Muscle of leg (tissue), 11 donors: ENCODE results near the gene SRBD1. TPM values are rescaled to one million over a fixed set of nuclear protein-coding genes. Genes with fewer than 3 reads are reported as not detected.
A peak's percentile ranks its signal among the peaks of the same experiment; 100 is the strongest.

Experiments
- DNase-seq: peaks from one replicate; pipeline ENCODE4 v3.0.0; 2013
- H3K27ac ChIP-seq: one replicate; pipeline ENCODE4 v1.5.1; 2013; ENCODE audit warnings: mild to moderate bottlenecking, low read length, control low read depth
- H3K27me3 ChIP-seq: one replicate; pipeline ENCODE4 v1.6.1; 2013; ENCODE audit warnings: low read length; ENCODE audit not compliant: control insufficient read depth, insufficient read depth
- H3K36me3 ChIP-seq: one replicate; pipeline ENCODE4 v1.6.1; 2013; ENCODE audit warnings: low read length; ENCODE audit not compliant: control insufficient read depth, insufficient read depth
- H3K4me1 ChIP-seq: one replicate; pipeline ENCODE4 v1.6.1; 2013; ENCODE audit warnings: low read length; ENCODE audit not compliant: control insufficient read depth, insufficient read depth
- H3K4me3 ChIP-seq: one replicate; pipeline ENCODE4 v1.5.1; 2013; ENCODE audit warnings: low read length, control low read depth
- H3K9me3 ChIP-seq: replicated peaks from 2 replicates; pipeline ENCODE4 v1.6.1; 2013; ENCODE audit warnings: low read depth, low read length; ENCODE audit not compliant: control insufficient read depth
- WGBS: methylation state at CpG from one replicate; pipeline ENCODE4 v1.1.5; 2013; ENCODE audit warnings: missing lambda C conversion rate; ENCODE audit not compliant: insufficient coverage; 5-methylcytosine and 5-hydroxymethylcytosine counted together
- polyA plus RNA-seq, 8 donors: library from polyadenylated mRNA; unstranded; fragments of 120-200 nt; gene quantifications; one replicate each; pipeline versions ENCODE4 v1.2.1 to v1.2.3, GENCODE V29; 2013; ENCODE audit warnings: inconsistent platforms in 1 of 8, low replicate concordance in 1 of 8; ENCODE audit not compliant: insufficient read length in 8 of 8, insufficient read depth in 1 of 8
- total RNA-seq: library from RNA; stranded (reverse); fragments of 120-200 nt; gene quantifications from one replicate; pipeline ENCODE4 v1.2.4, GENCODE V29; 2013

The SRBD1 gene
- total and polyA plus RNA-seq, 9 donors, result 8.5 to 18.8 (median 11.3) TPM

GRCh38 chr2:45598545-45598944 lies 12.5 kb downstream of the SRBD1 start:
- WGBS, result 97% methylated on average over 3 of the region's 4 CpGs
- Histone ChIP-seq H3K27me3 (no peaks in the 10 kb centered on the region), H3K36me3 (peaks cover 18% of the 10 kb centered on the region), H3K27ac (no peak overlapping the region), H3K4me1 (no peaks in the 10 kb centered on the region), H3K9me3 (no peaks in the 10 kb centered on the region), H3K4me3 (no peak overlapping the region)
- DNase-seq, result no peak

GRCh38 chr2:45596761-45597160 lies 14.3 kb downstream of the SRBD1 start:
- peaks cover 20% of the 10 kb centered on the region for H3K36me3 ChIP-seq
- 100% methylated on average over 1 of the region's 1 CpG for WGBS
- H3K4me3 ChIP-seq, result no peak overlapping the region
- H3K27me3 ChIP-seq, result no peaks in the 10 kb centered on the region
- DNase-seq, result no peak
- no peaks in the 10 kb centered on the region for H3K4me1 ChIP-seq
- H3K27ac ChIP-seq, result no peak overlapping the region
- H3K9me3 ChIP-seq, result no peaks in the 10 kb centered on the region

GRCh38 chr2:45595721-45596435 lies 15.2 kb downstream of the SRBD1 start:
- peak; percentile 58 for DNase-seq
- peaks cover 22% of the 10 kb centered on the region for H3K36me3 ChIP-seq
- H3K4me3 ChIP-seq, result no peak overlapping the region
- H3K27ac ChIP-seq, result no peak overlapping the region
- H3K4me1 ChIP-seq, result no peaks in the 10 kb centered on the region
- WGBS, result no CpG with 5 or more reads among the region's 4 CpGs
- H3K9me3 ChIP-seq, result no peaks in the 10 kb centered on the region
- no peaks in the 10 kb centered on the region for H3K27me3 ChIP-seq

GRCh38 chr2:45591073-45591472 lies 20.0 kb downstream of the SRBD1 start:
- H3K27me3 ChIP-seq, result no peaks in the 10 kb centered on the region
- H3K36me3 ChIP-seq, result peaks cover 14% of the 10 kb centered on the region
- no peak for DNase-seq
- no peak overlapping the region for H3K27ac ChIP-seq
- H3K9me3 ChIP-seq, result no peaks in the 10 kb centered on the region
- no peak overlapping the region for H3K4me3 ChIP-seq
- H3K4me1 ChIP-seq, result no peaks in the 10 kb centered on the region
- no CpG with 5 or more reads among the region's 1 CpG for WGBS

- no peaks in the 10 kb centered on the region for H3K27me3 ChIP-seq
- DNase-seq, result no peak
- H3K36me3 ChIP-seq, result peaks cover 12% of the 10 kb centered on the region
- no peak overlapping the region for H3K4me3 ChIP-seq
- no peaks in the 10 kb centered on the region for H3K9me3 ChIP-seq
- WGBS, result 100% methylated on average over 1 of the region's 1 CpG
- H3K4me1 ChIP-seq, result no peaks in the 10 kb centered on the region
- H3K27ac ChIP-seq, result no peak overlapping the region
Observed at GRCh38 chr2:45588158-45588829, 22.8 kb downstream of the SRBD1 start.

GRCh38 chr2:45586600-45586999 lies 24.5 kb downstream of the SRBD1 start:
- WGBS, result no CpG with 5 or more reads among the region's 5 CpGs
- Histone ChIP-seq H3K36me3 (peaks cover 5% of the 10 kb centered on the region), H3K4me1 (no peaks in the 10 kb centered on the region), H3K27ac (no peak overlapping the region), H3K4me3 (no peak overlapping the region), H3K9me3 (no peaks in the 10 kb centered on the region), H3K27me3 (no peaks in the 10 kb centered on the region)
- no peak for DNase-seq

- no peak overlapping the region for H3K4me3 ChIP-seq
- H3K27me3 ChIP-seq, result no peaks in the 10 kb centered on the region
- DNase-seq, result peak; percentile 59
- WGBS, result 20% methylated on average over 2 of the region's 5 CpGs
- H3K4me1 ChIP-seq, result no peaks in the 10 kb centered on the region
- peaks cover 5% of the 10 kb centered on the region for H3K36me3 ChIP-seq
- no peaks in the 10 kb centered on the region for H3K9me3 ChIP-seq
- no peak overlapping the region for H3K27ac ChIP-seq
Observed at GRCh38 chr2:45585267-45585861, 25.7 kb downstream of the SRBD1 start.

GRCh38 chr2:45583977-45584376 lies 27.1 kb downstream of the SRBD1 start:
- Histone ChIP-seq H3K27ac (no peak overlapping the region), H3K4me1 (no peaks in the 10 kb centered on the region), H3K27me3 (no peaks in the 10 kb centered on the region), H3K36me3 (peaks cover 3% of the 10 kb centered on the region), H3K9me3 (no peaks in the 10 kb centered on the region), H3K4me3 (no peak overlapping the region)
- DNase-seq, result no peak
- 67% methylated on average over 1 of the region's 2 CpGs for WGBS

- H3K27ac ChIP-seq, result no peak overlapping the region
- H3K4me1 ChIP-seq, result no peaks in the 10 kb centered on the region
- no peaks in the 10 kb centered on the region for H3K27me3 ChIP-seq
- H3K36me3 ChIP-seq, result peaks cover 3% of the 10 kb centered on the region
- 83% methylated on average over 1 of the region's 1 CpG for WGBS
- H3K4me3 ChIP-seq, result no peak overlapping the region
- H3K9me3 ChIP-seq, result no peaks in the 10 kb centered on the region
- DNase-seq, result no peak
Observed at GRCh38 chr2:45582522-45582921, 28.5 kb downstream of the SRBD1 start.

- Histone ChIP-seq H3K4me1 (no peaks in the 10 kb centered on the region), H3K27me3 (no peaks in the 10 kb centered on the region), H3K27ac (no peak overlapping the region), H3K9me3 (no peaks in the 10 kb centered on the region), H3K36me3 (peaks cover 3% of the 10 kb centered on the region), H3K4me3 (no peak overlapping the region)
- DNase-seq, result peak; percentile 25
- 50% methylated on average over 2 of the region's 5 CpGs for WGBS
Observed at GRCh38 chr2:45578056-45578843, 32.8 kb downstream of the SRBD1 start.
